ENCODE results near the gene SLC30A9. TPM values are rescaled to one million over a fixed set of nuclear protein-coding genes. Genes with fewer than 3 reads are reported as not detected.

Gene SLC30A9
- total RNA-seq, 2 donors from 2014 or later = 61.4 to 71.6 TPM

DNA sequence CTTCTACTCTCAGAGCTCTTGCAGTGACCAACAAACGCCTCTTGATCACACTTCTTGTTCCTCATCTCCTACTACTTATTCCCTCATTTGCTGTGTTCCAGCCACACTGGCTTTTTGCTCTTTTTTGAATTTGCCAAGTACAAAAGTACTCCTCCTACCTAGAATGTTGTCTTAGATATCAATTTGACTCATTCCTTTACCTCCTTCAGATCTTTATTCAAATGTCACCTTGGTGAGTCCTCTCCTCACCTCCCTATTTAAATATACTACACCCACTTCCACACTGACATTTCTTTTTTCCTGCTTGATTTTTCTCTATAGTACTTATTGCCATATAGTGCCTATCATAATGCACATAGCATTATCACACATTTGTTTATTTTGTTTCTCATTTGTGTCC is 15.0 kb upstream of the SLC30A9 start:
- H3K27ac ChIP-seq = no peak overlapping the region
- no peaks in the 10 kb centered on the region for H3K27me3 ChIP-seq (replicated peaks; ENCODE audit: insufficient read depth)
- WGBS = 78% methylated on average over 1 of the region's 1 CpG
- intact Hi-C loops (cut with DNase I) = no loop called here
- TF ChIP-seq POLR2AphosphoS5 (IDR thresholded peaks at IDR 0.05) (no peak), POLR2A (IDR thresholded peaks at IDR 0.05) (no peak), CTCF (IDR thresholded peaks at IDR 0.05) (no peak)
- no peak overlapping the region for H3K4me3 ChIP-seq
- H3K4me1 ChIP-seq (replicated peaks) = no peaks in the 10 kb centered on the region
- no peaks in the 10 kb centered on the region for H3K36me3 ChIP-seq
- no peaks in the 10 kb centered on the region for H3K9me3 ChIP-seq
- no peak for DNase-seq (ENCODE audit: low spot score)

GRCh38 chr4:41976775-41977516 is 13.4 kb upstream of the SLC30A9 start:
- Histone ChIP-seq H3K9me3 (no peaks in the 10 kb centered on the region), H3K4me3 (no peak overlapping the region), H3K36me3 (no peaks in the 10 kb centered on the region), H3K4me1 (replicated peaks) (no peaks in the 10 kb centered on the region), H3K27me3 (replicated peaks; ENCODE audit: insufficient read depth) (no peaks in the 10 kb centered on the region), H3K27ac (no peak overlapping the region)
- intact Hi-C loops (cut with DNase I) = no loop called here
- TF ChIP-seq POLR2A (IDR thresholded peaks at IDR 0.05) = no peak
- no peak for TF ChIP-seq POLR2AphosphoS5 (IDR thresholded peaks at IDR 0.05)
- no peak for TF ChIP-seq CTCF (IDR thresholded peaks at IDR 0.05)
- 45% methylated on average over 1 of the region's 1 CpG for WGBS
- no peak for DNase-seq (ENCODE audit: low spot score)

DNA sequence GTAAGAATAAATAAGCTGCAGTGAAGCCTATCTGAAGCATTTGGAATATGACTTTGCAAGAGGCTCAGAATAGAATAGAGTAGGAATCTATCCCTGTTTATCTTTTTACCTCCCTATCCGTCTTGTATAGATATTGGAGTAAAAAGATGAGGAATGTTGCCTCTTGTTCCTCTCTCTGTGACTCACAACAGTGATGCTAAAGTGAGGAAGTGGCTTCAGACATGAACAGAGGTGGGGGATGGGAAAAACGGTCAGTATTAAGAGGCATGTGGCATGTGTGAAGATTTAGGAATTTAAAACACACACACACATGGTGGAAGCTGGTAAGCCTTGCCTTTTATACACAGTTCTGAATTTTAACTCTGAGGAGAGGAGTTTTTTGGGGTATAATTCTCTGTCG is 12.6 kb upstream of the SLC30A9 start:
- DNase-seq (ENCODE audit: low spot score) = no peak
- no peak for TF ChIP-seq CTCF (IDR thresholded peaks at IDR 0.05)
- no peak for TF ChIP-seq POLR2AphosphoS5 (IDR thresholded peaks at IDR 0.05)
- TF ChIP-seq POLR2A (IDR thresholded peaks at IDR 0.05) = no peak
- Histone ChIP-seq H3K27me3 (replicated peaks; ENCODE audit: insufficient read depth) (no peaks in the 10 kb centered on the region), H3K9me3 (no peaks in the 10 kb centered on the region), H3K4me1 (replicated peaks) (no peaks in the 10 kb centered on the region), H3K27ac (no peak overlapping the region), H3K36me3 (no peaks in the 10 kb centered on the region), H3K4me3 (no peak overlapping the region)
- WGBS = 48% methylated on average over 3 of the region's 3 CpGs
- intact Hi-C loops (cut with DNase I) = no loop called here

DNA sequence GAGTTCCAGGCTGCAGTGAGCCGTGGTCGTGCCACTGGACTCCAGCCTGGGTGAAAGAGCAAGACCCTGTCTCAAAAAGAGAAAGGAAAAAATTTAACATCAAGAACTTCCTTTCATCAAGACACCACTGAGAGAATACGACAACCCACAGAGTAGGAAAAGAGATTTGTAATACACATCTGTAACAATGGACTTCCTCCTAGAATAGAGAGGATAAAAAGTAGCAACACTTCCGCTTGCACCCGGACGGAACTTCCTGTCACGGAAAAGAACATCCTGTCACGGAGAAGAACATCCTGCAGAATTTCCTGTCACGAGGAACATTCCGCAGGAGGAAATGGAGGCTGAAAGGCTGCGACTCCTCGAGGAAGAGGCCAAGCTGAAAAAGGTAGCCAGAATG is 8.9 kb upstream of the SLC30A9 start, which contains the start of gene DCAF4L1:
Gene DCAF4L1 (plus strand): TSS at position 301 of the 400 bp plus-strand sequence. CDS start 37 bp downstream, at position 338.
- Histone ChIP-seq H3K27ac (no peak within 1 kb of the TSS), H3K27me3 (replicated peaks; ENCODE audit: insufficient read depth) (no peaks in the 10 kb centered on the region), H3K36me3 (no peaks in the 10 kb centered on the region), H3K4me3 (no peak within 1 kb of the TSS), H3K9me3 (no peaks in the 10 kb centered on the region), H3K4me1 (replicated peaks) (no peaks in the 10 kb centered on the region)
- 87% methylated on average over 12 of the region's 12 CpGs for WGBS
- intact Hi-C loops (cut with DNase I) = no loop called here
- TF ChIP-seq POLR2AphosphoS5 (IDR thresholded peaks at IDR 0.05) (no peak), CTCF (IDR thresholded peaks at IDR 0.05) (no peak), POLR2A (IDR thresholded peaks at IDR 0.05) (no peak)
- DNase-seq (ENCODE audit: low spot score) = no peak

- Histone ChIP-seq H3K4me1 (replicated peaks) (no peaks in the 10 kb centered on the region), H3K27me3 (replicated peaks; ENCODE audit: insufficient read depth) (no peaks in the 10 kb centered on the region), H3K4me3 (no peak overlapping the region), H3K9me3 (no peaks in the 10 kb centered on the region), H3K36me3 (no peaks in the 10 kb centered on the region), H3K27ac (no peak overlapping the region)
- DNase-seq (ENCODE audit: low spot score) = no peak
- TF ChIP-seq POLR2AphosphoS5 (IDR thresholded peaks at IDR 0.05) = no peak
- TF ChIP-seq CTCF (IDR thresholded peaks at IDR 0.05) = no peak
- TF ChIP-seq POLR2A (IDR thresholded peaks at IDR 0.05) = no peak
- 90% methylated on average over 22 of the region's 22 CpGs for WGBS
- intact Hi-C loops (cut with DNase I) = no loop called here
Observed at GRCh38 chr4:41982716-41983115, 7.6 kb upstream of the SLC30A9 start.

Data from prostate gland (tissue), 2 donors.